ENCODE data around the gene ZNF217.

GRCh38 chr20:53639128-53639527 is 45.5 kb upstream of the ZNF217 start:
- TF ChIP-seq CTCF (IDR thresholded peaks at IDR 0.05; ENCODE audit: extremely low read depth in 1 of 2, insufficient read depth in 1 of 2, low read depth in 1 of 2, low read length in 2 of 2) (no peak), POLR2A (IDR thresholded peaks at IDR 0.05; ENCODE audit: low read depth, low read length) (no peak), MAX (IDR thresholded peaks at IDR 0.05; ENCODE audit: insufficient read depth, insufficient read length) (no peak), POLR2AphosphoS5 (IDR thresholded peaks at IDR 0.05; ENCODE audit: insufficient read depth, low read depth, low read length) (no peak), GATA2 (IDR thresholded peaks at IDR 0.05; ENCODE audit: insufficient read depth, insufficient read length, low read depth, low read length) (no peak)

Measured in endothelial cell of umbilical vein (primary cell).